Amniotic stem cell (primary cell): ENCODE data around the gene CTRB1.
"Not testable (repeated sequence)": the region's sequence is repeated elsewhere in the genome, so short reads cannot be mapped to it uniquely, and the experiment has no call there.

Experiments used
- DNase-seq: peaks from one replicate; lab custom pipeline; 2025; lab: John Stamatoyannopoulos, UW

CTRB1 gene

DNA sequence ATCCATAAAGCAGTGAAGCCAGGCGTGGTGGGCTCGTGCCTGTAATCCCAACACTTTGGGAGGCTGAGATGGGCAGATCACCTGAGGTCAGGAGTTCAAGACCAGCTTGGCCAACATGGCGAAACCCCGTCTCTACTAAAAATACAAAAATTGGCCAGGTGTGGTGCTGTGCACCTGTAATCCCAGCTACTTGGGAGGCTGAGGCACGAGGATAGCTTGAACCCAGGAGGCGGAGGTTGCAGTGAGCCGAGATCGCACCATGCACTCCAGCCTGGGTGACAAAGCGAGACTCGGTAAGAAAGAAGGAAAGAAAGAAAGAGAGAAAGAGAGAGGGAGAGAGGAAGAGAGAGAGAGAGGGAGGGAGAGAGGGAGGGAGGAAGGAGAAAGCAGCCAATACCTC lies 53.8 kb downstream of the CTRB1 start:
- DNase-seq = not testable (repeated sequence)

GRCh38 chr16:75273054-75273925 lies 54.5 kb downstream of the CTRB1 start:
- no peak for DNase-seq
